WTC11 (cell line): ENCODE results near the gene ZNF326. TPM values are rescaled to one million over a fixed set of nuclear protein-coding genes. Genes with fewer than 3 reads are reported as not detected.
"Not testable (repeated sequence)": the region's sequence is repeated elsewhere in the genome, so short reads cannot be mapped to it uniquely, and the experiment has no call there.

Source experiments
- ATAC-seq: fragments of 200-7000 bp; cut with Tn5 transposase; 2 replicates; pipeline ENCODE4 v1.10.0; 2021; ENCODE audit warnings: mild to moderate bottlenecking, moderate library complexity
- CTCF ChIA-PET: fragments of 300-600 bp; sonication (Branson Sonifier 250); formaldehyde crosslinking; loops from one replicate; lab custom pipeline; 2021; ENCODE audit warnings: antibody characterized with exemption; lab: Charles Lee
- POLR2A ChIA-PET: fragments of 350-600 bp; sonication (Branson Sonifier 250); formaldehyde crosslinking; loops from one replicate; lab custom pipeline; 2021; ENCODE audit warnings: antibody characterized with exemption; lab: Charles Lee
- DNase-seq: peaks from one replicate; pipeline ENCODE4 v3.0.0; 2021; ENCODE audit warnings: low spot score
- H3K27ac Mint-ChIP-seq: 2 replicates; pipeline ENCODE4 v1.8.0; 2021; ENCODE audit warnings: mixed read lengths
- H3K27me3 Mint-ChIP-seq: 2 replicates; pipeline ENCODE4 v1.8.0; 2021; ENCODE audit warnings: low read depth, mild to moderate bottlenecking, moderate library complexity, mixed read lengths
- H3K36me3 Mint-ChIP-seq: 2 replicates; pipeline ENCODE4 v1.8.0; 2021; ENCODE audit warnings: mixed read lengths
- H3K4me1 Mint-ChIP-seq: 2 replicates; pipeline ENCODE4 v1.8.0; 2022; ENCODE audit warnings: mixed read lengths
- H3K4me3 Mint-ChIP-seq: 2 replicates; pipeline ENCODE4 v1.8.0; 2021; ENCODE audit warnings: mild to moderate bottlenecking, moderate library complexity, mixed read lengths
- H3K9me3 Mint-ChIP-seq: 2 replicates; pipeline ENCODE4 v1.8.0; 2021; ENCODE audit warnings: mixed read lengths
- CBFB ChIP-seq: sonication (generic); formaldehyde crosslinking; IDR thresholded peaks from 2 replicates; pipeline ENCODE4 v1.8.1; 2022; ENCODE audit warnings: mild to moderate bottlenecking, low read depth, missing genetic modification reagents
- E2F5 ChIP-seq: sonication (generic); formaldehyde crosslinking; IDR thresholded peaks from 2 replicates; pipeline ENCODE4 v1.8.1; 2022; ENCODE audit warnings: mild to moderate bottlenecking, moderate library complexity, missing genetic modification reagents
- FOXK1 ChIP-seq: sonication (generic); formaldehyde crosslinking; IDR thresholded peaks from 2 replicates; pipeline ENCODE4 v1.8.0; 2022; ENCODE audit warnings: mild to moderate bottlenecking, moderate library complexity, missing genetic modification reagents
- FOXP4 ChIP-seq: sonication (generic); formaldehyde crosslinking; IDR thresholded peaks from 2 replicates; pipeline ENCODE4 v1.8.0; 2022; ENCODE audit warnings: mild to moderate bottlenecking, missing genetic modification reagents
- GRHL2 ChIP-seq: fragments of 250-450 bp; sonication (Bioruptor Pico); IDR thresholded peaks from 2 replicates; pipeline ENCODE4 v1.8.0; 2022; ENCODE audit warnings: mild to moderate bottlenecking, moderate library complexity; ENCODE audit not compliant: insufficient replicate concordance, severe bottlenecking
- HMGXB4 ChIP-seq: sonication (generic); formaldehyde crosslinking; IDR thresholded peaks from 2 replicates; pipeline ENCODE4 v1.8.1; 2023; ENCODE audit warnings: mild to moderate bottlenecking, moderate library complexity, missing genetic modification reagents
- MYBL2 ChIP-seq: sonication (generic); formaldehyde crosslinking; IDR thresholded peaks from 2 replicates; pipeline ENCODE4 v1.8.1; 2023; ENCODE audit warnings: mild to moderate bottlenecking, moderate library complexity, missing genetic modification reagents
- RORB ChIP-seq: fragments of 250-450 bp; sonication (Bioruptor Pico); IDR thresholded peaks from 2 replicates; pipeline ENCODE4 v1.9.0; 2021; ENCODE audit warnings: mild to moderate bottlenecking
- SMAD3 ChIP-seq: sonication (generic); formaldehyde crosslinking; IDR thresholded peaks from 2 replicates; pipeline ENCODE4 v1.8.0; 2022; ENCODE audit warnings: missing genetic modification reagents, mild to moderate bottlenecking, borderline replicate concordance
- ZBTB21 ChIP-seq: sonication (generic); formaldehyde crosslinking; IDR thresholded peaks from 2 replicates; pipeline ENCODE4 v1.8.1; 2023; ENCODE audit warnings: mild to moderate bottlenecking, missing genetic modification reagents, borderline replicate concordance
- ZBTB43 ChIP-seq: sonication (generic); formaldehyde crosslinking; IDR thresholded peaks from 2 replicates; pipeline ENCODE4 v1.8.1; 2023; ENCODE audit warnings: mild to moderate bottlenecking, missing genetic modification reagents
- ZNF423 ChIP-seq: fragments of 250-450 bp; sonication (Bioruptor Pico); IDR thresholded peaks from 2 replicates; pipeline ENCODE4 v2.1.2; 2022; ENCODE audit warnings: mild to moderate bottlenecking, moderate library complexity
- ZNF671 ChIP-seq: fragments of 250-450 bp; sonication (Bioruptor Pico); IDR thresholded peaks from 2 replicates; pipeline ENCODE4 v1.8.0; 2021; ENCODE audit warnings: mild to moderate bottlenecking
- total RNA-seq: library from RNA; stranded (reverse); gene quantifications from 3 replicates; pipeline ENCODE4 v1.2.3, GENCODE V29; 2021
- TF ChIP-seq, protein P1 (sequence below): fragments of 250-450 bp; sonication (Bioruptor Pico); IDR thresholded peaks from 2 replicates; pipeline ENCODE4 v1.9.0; 2021; ENCODE audit warnings: mild to moderate bottlenecking
- TF ChIP-seq, protein P2 (sequence below): sonication (generic); formaldehyde crosslinking; conservative IDR thresholded peaks from 2 replicates; pipeline ENCODE4 v1.8.1; 2022; ENCODE audit warnings: mild to moderate bottlenecking, missing genetic modification reagents
- TF ChIP-seq, protein P3 (sequence below): sonication (generic); formaldehyde crosslinking; IDR thresholded peaks from 2 replicates; pipeline ENCODE4 v1.8.0; 2022; ENCODE audit warnings: missing genetic modification reagents

ZNF326 gene
- total RNA-seq, 1 experiment from 2014 or later = 32.7 TPM

- DNase-seq, POLR2A ChIA-PET, H3K27ac Mint-ChIP-seq, ATAC-seq, H3K27me3 Mint-ChIP-seq, H3K36me3 Mint-ChIP-seq, H3K9me3 Mint-ChIP-seq, H3K4me3 Mint-ChIP-seq, CTCF ChIA-PET: not testable (repeated sequence)
- peaks cover 16% of the 10 kb centered on the region for H3K4me1 Mint-ChIP-seq
Measured at GRCh38 chr1:89982846-89983245, 12.1 kb upstream of the ZNF326 start.

DNA sequence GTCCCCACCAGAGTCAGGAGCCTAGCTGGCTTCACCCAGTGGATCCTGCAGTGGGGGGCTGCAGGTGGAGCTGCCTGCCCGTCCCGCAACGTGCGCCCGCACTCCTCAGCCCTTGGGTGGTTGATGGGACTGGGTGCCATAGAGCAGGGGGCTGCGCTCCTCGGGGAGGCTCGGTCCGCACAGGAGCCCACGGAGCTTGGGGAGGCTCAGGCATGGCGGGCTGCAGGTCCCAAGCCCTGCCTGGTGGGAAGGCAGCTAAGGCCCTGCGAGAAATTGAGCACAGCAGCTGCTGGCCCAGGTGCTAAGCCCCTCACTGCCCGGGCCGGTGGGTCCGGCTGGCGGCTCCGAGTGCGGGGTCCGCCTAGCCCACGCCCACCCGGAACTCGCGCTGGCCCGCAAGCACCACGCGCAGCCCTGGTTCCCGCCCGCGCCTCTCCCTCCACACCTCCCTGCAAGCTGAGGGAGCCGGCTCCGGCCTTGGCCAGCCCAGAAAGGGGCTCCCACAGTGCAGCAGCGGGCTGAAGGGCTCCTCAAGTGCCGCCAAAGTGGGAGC, 10.3 kb upstream of the ZNF326 start:
- CTCF ChIA-PET, H3K27me3 Mint-ChIP-seq, DNase-seq, H3K4me3 Mint-ChIP-seq, H3K27ac Mint-ChIP-seq, H3K36me3 Mint-ChIP-seq, H3K9me3 Mint-ChIP-seq, ATAC-seq: not testable (repeated sequence)
- POLR2A ChIA-PET = interaction anchor here (0.6 kb wide), 1 partner anchor 32 kb away, joined by 4 read pairs; no protein-coding TSS in a partner anchor
- H3K4me1 Mint-ChIP-seq = peaks cover 19% of the 10 kb centered on the region

DNA sequence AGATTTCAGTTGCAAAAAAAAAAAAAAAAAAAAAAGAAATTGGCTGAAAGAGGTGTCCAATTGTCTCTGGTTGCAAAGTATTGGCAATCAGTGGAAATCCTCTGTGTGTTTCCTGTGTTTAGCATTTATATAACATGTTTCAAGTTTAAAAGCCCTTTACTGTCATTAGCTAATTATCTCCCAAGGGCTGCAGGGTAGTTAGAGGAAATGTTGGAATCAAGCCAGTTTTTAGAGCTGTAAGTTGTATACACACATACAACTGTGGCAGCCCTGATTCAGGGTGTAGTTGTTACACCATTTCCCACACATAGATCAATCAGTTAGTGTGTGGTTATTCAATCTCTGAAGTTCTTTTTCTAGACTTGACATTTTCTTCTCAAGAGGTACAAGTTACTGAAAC, 8.9 kb upstream of the ZNF326 start:
- Mint-ChIP-seq H3K4me3 (no peak overlapping the region), H3K27ac (no peak overlapping the region), H3K36me3 (peaks cover 4% of the 10 kb centered on the region; the same call in 1 of the 2 replicates), H3K9me3 (peaks cover 4% of the 10 kb centered on the region), H3K4me1 (peaks cover 23% of the 10 kb centered on the region), H3K27me3 (no peaks in the 10 kb centered on the region)
- CTCF ChIA-PET = interaction anchor here (0.7 to 1.1 kb wide), 2 partner anchors 95 to 184 kb away, joined by 3 to 4 read pairs; no protein-coding TSS in a partner anchor
- ATAC-seq (no peak), DNase-seq (no peak)
- POLR2A ChIA-PET = no interaction called here
- no peak for TF ChIP-seq ZNF671 (CRISPR knock-in tag)
- no peak for TF ChIP-seq RORB (CRISPR knock-in tag)
- no peak for TF ChIP-seq ZBTB21 (CRISPR knock-in tag)
- no peak for TF ChIP-seq MYBL2 (CRISPR knock-in tag)
- no peak for TF ChIP-seq E2F5 (CRISPR knock-in tag)
- no peak for TF ChIP-seq FOXP4 (CRISPR knock-in tag)
- TF ChIP-seq, protein P1, sequence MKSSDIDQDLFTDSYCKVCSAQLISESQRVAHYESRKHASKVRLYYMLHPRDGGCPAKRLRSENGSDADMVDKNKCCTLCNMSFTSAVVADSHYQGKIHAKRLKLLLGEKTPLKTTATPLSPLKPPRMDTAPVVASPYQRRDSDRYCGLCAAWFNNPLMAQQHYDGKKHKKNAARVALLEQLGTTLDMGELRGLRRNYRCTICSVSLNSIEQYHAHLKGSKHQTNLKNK (CRISPR knock-in tag) = no peak
- no peak for TF ChIP-seq ZBTB43 (CRISPR knock-in tag)
- TF ChIP-seq HMGXB4 = no peak
- TF ChIP-seq, protein P2, sequence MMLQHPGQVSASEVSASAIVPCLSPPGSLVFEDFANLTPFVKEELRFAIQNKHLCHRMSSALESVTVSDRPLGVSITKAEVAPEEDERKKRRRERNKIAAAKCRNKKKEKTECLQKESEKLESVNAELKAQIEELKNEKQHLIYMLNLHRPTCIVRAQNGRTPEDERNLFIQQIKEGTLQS (CRISPR knock-in tag) = no peak
- no peak for TF ChIP-seq CBFB (CRISPR knock-in tag)
- no peak for TF ChIP-seq GRHL2 (CRISPR knock-in tag)
- TF ChIP-seq SMAD3 (CRISPR knock-in tag) = no peak
- TF ChIP-seq ZNF423 (CRISPR knock-in tag) = no peak
- TF ChIP-seq, protein P3, sequence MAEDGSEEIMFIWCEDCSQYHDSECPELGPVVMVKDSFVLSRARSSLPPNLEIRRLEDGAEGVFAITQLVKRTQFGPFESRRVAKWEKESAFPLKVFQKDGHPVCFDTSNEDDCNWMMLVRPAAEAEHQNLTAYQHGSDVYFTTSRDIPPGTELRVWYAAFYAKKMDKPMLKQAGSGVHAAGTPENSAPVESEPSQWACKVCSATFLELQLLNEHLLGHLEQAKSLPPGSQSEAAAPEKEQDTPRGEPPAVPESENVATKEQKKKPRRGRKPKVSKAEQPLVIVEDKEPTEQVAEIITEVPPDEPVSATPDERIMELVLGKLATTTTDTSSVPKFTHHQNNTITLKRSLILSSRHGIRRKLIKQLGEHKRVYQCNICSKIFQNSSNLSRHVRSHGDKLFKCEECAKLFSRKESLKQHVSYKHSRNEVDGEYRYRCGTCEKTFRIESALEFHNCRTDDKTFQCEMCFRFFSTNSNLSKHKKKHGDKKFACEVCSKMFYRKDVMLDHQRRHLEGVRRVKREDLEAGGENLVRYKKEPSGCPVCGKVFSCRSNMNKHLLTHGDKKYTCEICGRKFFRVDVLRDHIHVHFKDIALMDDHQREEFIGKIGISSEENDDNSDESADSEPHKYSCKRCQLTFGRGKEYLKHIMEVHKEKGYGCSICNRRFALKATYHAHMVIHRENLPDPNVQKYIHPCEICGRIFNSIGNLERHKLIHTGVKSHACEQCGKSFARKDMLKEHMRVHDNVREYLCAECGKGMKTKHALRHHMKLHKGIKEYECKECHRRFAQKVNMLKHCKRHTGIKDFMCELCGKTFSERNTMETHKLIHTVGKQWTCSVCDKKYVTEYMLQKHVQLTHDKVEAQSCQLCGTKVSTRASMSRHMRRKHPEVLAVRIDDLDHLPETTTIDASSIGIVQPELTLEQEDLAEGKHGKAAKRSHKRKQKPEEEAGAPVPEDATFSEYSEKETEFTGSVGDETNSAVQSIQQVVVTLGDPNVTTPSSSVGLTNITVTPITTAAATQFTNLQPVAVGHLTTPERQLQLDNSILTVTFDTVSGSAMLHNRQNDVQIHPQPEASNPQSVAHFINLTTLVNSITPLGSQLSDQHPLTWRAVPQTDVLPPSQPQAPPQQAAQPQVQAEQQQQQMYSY (CRISPR knock-in tag) = no peak
- TF ChIP-seq FOXK1 = no peak
